HEK293T (cell line): ENCODE results near the gene OPRM1.

Experiments
- CTCF ChIA-PET: fragments of 350-600 bp; formaldehyde crosslinking; extraction: SDS; loops from one replicate; lab custom pipeline; 2021; ENCODE audit warnings: antibody characterized with exemption, inconsistent platforms; lab: Yijun Ruan, JAX
- POLR2A ChIA-PET: fragments of 350-600 bp; formaldehyde crosslinking; extraction: SDS; loops from one replicate; lab custom pipeline; 2020; ENCODE audit warnings: antibody characterized with exemption, inconsistent platforms; lab: Yijun Ruan, JAX
- DNase-seq: peaks from one replicate; pipeline ENCODE4 v3.0.0; 2012; ENCODE audit warnings: mixed read lengths; ENCODE audit errors: extremely low spot score
- ARNT ChIP-seq: fragments of 450-650 bp; IDR thresholded peaks from 2 replicates; pipeline ENCODE4 v1.6.1; 2017; ENCODE audit warnings: mild to moderate bottlenecking
- BHLHE40 ChIP-seq: fragments of 450-650 bp; IDR thresholded peaks from 2 replicates; pipeline ENCODE4 v1.6.1; 2016; ENCODE audit warnings: mild to moderate bottlenecking, moderate library complexity, borderline replicate concordance
- CTBP1 ChIP-seq: fragments of 450-650 bp; IDR thresholded peaks from 2 replicates; pipeline ENCODE4 v1.6.1; 2016; ENCODE audit warnings: borderline replicate concordance
- ELF4 ChIP-seq: fragments of 450-650 bp; IDR thresholded peaks from 2 replicates; pipeline ENCODE4 v1.6.1; 2017; ENCODE audit warnings: antibody characterized with exemption
- FOXA1 ChIP-seq: fragments of 450-650 bp; IDR thresholded peaks from 2 replicates; pipeline ENCODE4 v1.6.1; 2016; ENCODE audit warnings: mild to moderate bottlenecking
- FOXK2 ChIP-seq: fragments of 450-650 bp; IDR thresholded peaks from 2 replicates; pipeline ENCODE4 v1.6.1; 2016; ENCODE audit warnings: mild to moderate bottlenecking
- FOXM1 ChIP-seq: fragments of 450-650 bp; IDR thresholded peaks from 2 replicates; pipeline ENCODE4 v1.6.1; 2017; ENCODE audit warnings: mild to moderate bottlenecking, borderline replicate concordance
- HDGF ChIP-seq: fragments of 450-650 bp; IDR thresholded peaks from 2 replicates; pipeline ENCODE4 v1.6.1; 2017; ENCODE audit warnings: antibody characterized with exemption, borderline replicate concordance
- L3MBTL2 ChIP-seq: fragments of 450-650 bp; conservative IDR thresholded peaks from 2 replicates; pipeline ENCODE4 v1.6.1; 2016; ENCODE audit warnings: mild to moderate bottlenecking
- LEF1 ChIP-seq: fragments of 450-650 bp; IDR thresholded peaks from 2 replicates; pipeline ENCODE4 v1.6.1; 2017; ENCODE audit warnings: mild to moderate bottlenecking, borderline replicate concordance
- NFRKB ChIP-seq: fragments of 450-650 bp; IDR thresholded peaks from 2 replicates; pipeline ENCODE4 v1.6.1; 2016; ENCODE audit warnings: mild to moderate bottlenecking, moderate library complexity
- PKNOX1 ChIP-seq: fragments of 450-650 bp; IDR thresholded peaks from 2 replicates; pipeline ENCODE4 v1.6.1; 2016
- SP1 ChIP-seq: fragments of 450-650 bp; IDR thresholded peaks from 2 replicates; pipeline ENCODE4 v1.6.1; 2017
- SUZ12 ChIP-seq: fragments of 450-650 bp; IDR thresholded peaks from 2 replicates; pipeline ENCODE4 v1.6.1; 2016; ENCODE audit warnings: mild to moderate bottlenecking
- TARDBP ChIP-seq: fragments of 450-650 bp; IDR thresholded peaks from 2 replicates; pipeline ENCODE4 v1.6.1; 2016
- ZNF384 ChIP-seq: fragments of 450-650 bp; IDR thresholded peaks from 2 replicates; pipeline ENCODE4 v1.6.1; 2016

The OPRM1 gene

GRCh38 chr6:154001494-154002285 lies 37.4 kb upstream of the OPRM1 start:
- ChIA-PET POLR2A (no interaction called here), CTCF (no interaction called here)
- no peak for DNase-seq
- no peak for TF ChIP-seq LEF1
- TF ChIP-seq FOXM1 = no peak
- TF ChIP-seq BHLHE40 = no peak
- TF ChIP-seq TARDBP = no peak
- TF ChIP-seq PKNOX1 = no peak
- TF ChIP-seq FOXA1 = no peak
- TF ChIP-seq NFRKB = no peak
- TF ChIP-seq ARNT = no peak

DNA sequence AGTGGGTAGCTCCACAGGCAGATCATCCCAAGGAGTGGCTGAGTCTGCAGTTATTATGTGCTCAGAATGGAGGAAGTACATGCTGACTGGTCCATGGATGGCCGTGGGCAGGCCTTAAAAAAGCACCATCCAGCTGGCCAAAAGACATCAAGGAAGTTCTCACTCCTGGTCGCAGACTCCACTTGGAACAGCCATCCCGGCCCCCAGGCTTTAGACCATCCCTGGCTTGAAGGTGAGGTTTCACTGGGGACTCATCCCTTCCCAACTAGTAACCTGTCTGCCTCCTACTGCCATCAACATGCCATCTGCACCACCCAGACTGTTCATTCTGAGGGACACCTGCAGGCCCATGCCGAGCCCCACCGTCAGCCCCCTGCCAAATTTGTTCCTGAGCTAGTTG lies 36.1 kb upstream of the OPRM1 start:
- ChIA-PET POLR2A (no interaction called here), CTCF (no interaction called here)
- TF ChIP-seq CTBP1 (no peak), FOXA1 (no peak), L3MBTL2 (no peak), TARDBP (no peak), NFRKB (no peak), FOXK2 (no peak), HDGF (no peak), FOXM1 (no peak), SUZ12 (no peak), PKNOX1 (no peak), LEF1 (no peak), ELF4 (no peak), BHLHE40 (no peak)
- no peak for DNase-seq

- ChIA-PET POLR2A (no interaction called here), CTCF (no interaction called here)
- DNase-seq = no peak
- no peak for TF ChIP-seq TARDBP
- no peak for TF ChIP-seq SP1
- TF ChIP-seq BHLHE40 = no peak
- no peak for TF ChIP-seq FOXM1
These were observed 28.7 kb upstream of the OPRM1 start for GRCh38 chr6:154010371-154010770.

DNA sequence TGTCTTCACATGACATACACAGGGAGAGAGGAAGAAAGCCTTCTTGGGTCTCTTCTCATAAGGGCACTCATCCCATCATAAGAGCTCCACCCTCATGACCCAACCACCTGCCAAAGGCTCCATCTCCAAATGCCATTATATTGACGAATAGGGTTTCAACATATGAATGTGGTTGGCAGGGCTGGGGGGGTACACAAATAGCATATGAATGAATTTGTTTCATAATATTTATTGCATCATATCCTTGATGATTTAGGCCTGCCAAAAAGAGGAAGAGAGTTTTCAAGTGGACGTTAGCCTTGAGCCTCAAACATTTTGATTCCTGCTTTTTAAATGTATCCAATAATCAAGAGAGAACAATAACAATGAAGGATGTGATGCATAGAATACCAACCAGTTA lies 26.2 kb upstream of the OPRM1 start:
- CTCF ChIA-PET = no interaction called here
- TF ChIP-seq SP1 (no peak), HDGF (no peak)
- no peak for DNase-seq
- POLR2A ChIA-PET = no interaction called here

GRCh38 chr6:154017786-154018185 lies 21.3 kb upstream of the OPRM1 start:
- ChIA-PET POLR2A (no interaction called here), CTCF (interaction anchor here (0.6 kb wide), 1 partner anchor 828 kb away, joined by 3 read pairs; no protein-coding TSS in a partner anchor)
- no peak for TF ChIP-seq TARDBP
- TF ChIP-seq FOXK2 = no peak
- no peak for TF ChIP-seq FOXA1
- TF ChIP-seq BHLHE40 = no peak
- no peak for TF ChIP-seq SUZ12
- no peak for TF ChIP-seq ARNT
- no peak for TF ChIP-seq LEF1
- TF ChIP-seq FOXM1 = no peak
- TF ChIP-seq ELF4 = no peak
- no peak for TF ChIP-seq ZNF384
- no peak for TF ChIP-seq SP1
- no peak for TF ChIP-seq HDGF
- TF ChIP-seq NFRKB = no peak
- TF ChIP-seq PKNOX1 = no peak
- DNase-seq = no peak

DNA sequence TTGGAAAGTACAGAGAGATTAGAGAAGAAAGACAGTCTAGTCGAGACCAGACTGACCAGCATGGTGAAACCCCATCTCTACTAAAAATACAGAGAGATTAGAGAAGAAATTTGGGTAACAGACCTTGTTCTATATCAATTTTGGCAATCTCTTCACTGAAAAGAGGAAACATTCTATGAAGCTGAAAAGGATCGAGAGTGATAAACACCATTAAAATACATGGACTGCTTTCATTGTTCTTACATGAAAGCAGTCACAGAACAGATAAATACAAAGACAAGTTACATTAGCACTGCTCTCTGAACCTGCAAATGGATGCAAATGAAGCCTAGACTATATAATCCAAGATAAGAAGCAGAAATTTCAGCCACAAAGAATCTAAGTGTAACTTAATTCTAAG lies 8.4 kb upstream of the OPRM1 start:
- no peak for DNase-seq
- TF ChIP-seq CTBP1 (no peak), PKNOX1 (no peak), FOXK2 (no peak), BHLHE40 (no peak), LEF1 (no peak)
- POLR2A ChIA-PET = no interaction called here
- CTCF ChIA-PET = no interaction called here

GRCh38 chr6:154041001-154041400 lies 2.0 kb downstream of the OPRM1 start:
- ChIA-PET CTCF (no interaction called here), POLR2A (no interaction called here)
- TF ChIP-seq ARNT (no peak), ELF4 (no peak)
- DNase-seq = no peak
